Adrenal gland (tissue), 12 donors: ENCODE results near the gene A4GALT. TPM values are rescaled to one million over a fixed set of nuclear protein-coding genes. Genes with fewer than 3 reads are reported as not detected.

ENCODE experiments used
- DNase-seq, 7 donors: peaks; one replicate each; pipeline ENCODE4 v3.0.0-alpha.2; 2019 to 2020
- H3K27ac ChIP-seq, 5 donors: fragments of 200-600 bp; sonication (generic) in 4 of 5; 1 replicate in 3 of 5; 2 replicates in 2 of 5; pipeline versions ENCODE4 v1.5.1 to v1.8.0; 2016 to 2020; ENCODE audit warnings: mild to moderate bottlenecking in 1 of 5
- H3K27me3 ChIP-seq: fragments of 200-600 bp; 2 replicates; pipeline ENCODE4 v1.8.0; 2021
- H3K36me3 ChIP-seq, 2 donors: fragments of 200-600 bp; replicated peaks in 1 of 2; 1 replicate in 1 of 2; 2 replicates in 1 of 2; pipeline versions ENCODE4 v1.5.1 to v1.8.0; 2018 to 2022
- H3K4me1 ChIP-seq, 2 donors: fragments of 200-600 bp; replicated peaks in 1 of 2; 1 replicate in 1 of 2; 2 replicates in 1 of 2; pipeline versions ENCODE4 v1.5.1 to v1.8.0; 2018 to 2021
- H3K4me3 ChIP-seq, 4 donors: fragments of 200-600 bp; sonication (generic) in 3 of 4; one replicate each; pipeline ENCODE4 v1.5.1; 2016 to 2018
- H3K9me3 ChIP-seq, 3 donors: fragments of 200-600 bp; sonication (generic) in 1 of 3; replicated peaks in 1 of 3; 1 replicate in 2 of 3; 2 replicates in 1 of 3; pipeline versions ENCODE4 v1.5.1 to v1.8.0; 2016 to 2021
- POLR2A ChIP-seq, 2 donors: fragments of 450-650 bp; IDR thresholded peaks; one replicate each; pipeline ENCODE4 v1.6.1; 2017; ENCODE audit warnings: antibody characterized with exemption in 2 of 2, mild to moderate bottlenecking in 2 of 2, moderate library complexity in 1 of 2
- WGBS, 4 donors: extraction: QIAGEN DNeasy Blood & Tissue Kit in 2 of 4; methylation state at CpG; one replicate each; pipeline versions ENCODE4 v1.1.5 to v1.1.7; 2013 to 2017; 5-methylcytosine and 5-hydroxymethylcytosine counted together
- intact Hi-C, 2 donors: fragments of 100-400 bp; cut with DNase I; formaldehyde crosslinking; loops; one replicate each; pipeline versions ENCODE4 v1.14.1 to v1.15.0; 2022 to 2023
- polyA plus RNA-seq, 3 donors: library from polyadenylated mRNA; stranded (reverse); fragments of 200-250 nt in 2 of 3; fragments of 350-450 nt in 1 of 3; fragmentation: Illumina TruSeq in 1 of 3; extraction: RNeasy Lipid Tissue Mini Kit (QIAGEN cat#74804) in 1 of 3; gene quantifications; one replicate each; pipeline ENCODE4 v1.2.3, GENCODE V29; 2013 to 2014
- total RNA-seq, 9 donors: library from RNA; depleted of rRNA in 4 of 9; stranded (reverse); fragments of >200 nt in 4 of 9; fragments of 120-200 nt in 1 of 9; fragmentation: NEBNext Ultra II Directional in 1 of 9; extraction: Animal tissue kit (Norgen Biotek cat#: 25700) in 1 of 9; gene quantifications; one replicate each; pipeline versions ENCODE4 v1.1.0 to v1.2.4, GENCODE V29; 2013 to 2023
- TF ChIP-seq, protein P1 (sequence below), 6 experiments: fragments of 450-650 bp in 4 of 6; fragments of 200-600 bp in 2 of 6; sonication (generic) in 1 of 6; IDR thresholded peaks; 1 replicate in 5 of 6; 2 replicates in 1 of 6; pipeline versions ENCODE4 v1.5.1 to v1.8.0; 2016 to 2021; ENCODE audit warnings: antibody characterized with exemption in 6 of 6, mild to moderate bottlenecking in 2 of 6, moderate library complexity in 1 of 6
- donor health status: healthy with polysubstance abuse.
- donor health status: Bipolar disorder and iron deficiency.
- donor health status: DM: yes; HTN: yes; CAD: no.
- donor health status: DM: no; HTN: no; CAD: no.
- donor health status: DM: no; HTN: no; CAD: no.
- donor health status: DM: yes; HTN: yes; CAD: no.

Gene A4GALT
- total and polyA plus RNA-seq, 12 donors = 1.9 to 29.8 (median 17.4) TPM

DNA sequence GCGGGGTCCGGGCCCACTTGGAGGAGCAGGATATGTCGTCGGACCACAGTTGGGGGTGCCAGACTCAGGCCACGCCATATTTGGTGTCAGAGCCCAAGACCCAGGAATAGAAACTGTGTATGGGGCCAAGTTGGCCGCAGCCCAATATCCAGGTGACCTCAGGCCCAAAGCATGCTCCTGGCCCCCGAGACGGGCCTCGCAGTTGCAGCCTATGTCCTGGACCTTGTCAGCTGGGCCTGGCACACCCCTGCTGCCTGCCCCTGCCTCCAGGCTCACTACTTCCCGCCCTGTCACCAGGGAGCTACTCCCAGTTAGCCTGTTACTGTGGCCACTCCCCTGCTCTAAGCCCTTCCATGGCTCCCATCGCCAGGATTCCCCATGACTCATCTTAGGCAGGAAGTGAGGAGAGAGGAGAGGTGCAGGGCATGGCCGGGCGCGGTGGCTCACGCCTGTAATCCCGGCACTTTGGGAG lies 23.1 kb downstream of the A4GALT start:
- no peak overlapping the region for H3K4me3 ChIP-seq
- DNase-seq = peak in 6 of 7 donors; percentile 60 to 78 (median 71)
- H3K27me3 ChIP-seq = no peaks in the 10 kb centered on the region
- TF ChIP-seq POLR2A (IDR thresholded peaks at IDR 0.05) = no peak
- TF ChIP-seq, protein P1, sequence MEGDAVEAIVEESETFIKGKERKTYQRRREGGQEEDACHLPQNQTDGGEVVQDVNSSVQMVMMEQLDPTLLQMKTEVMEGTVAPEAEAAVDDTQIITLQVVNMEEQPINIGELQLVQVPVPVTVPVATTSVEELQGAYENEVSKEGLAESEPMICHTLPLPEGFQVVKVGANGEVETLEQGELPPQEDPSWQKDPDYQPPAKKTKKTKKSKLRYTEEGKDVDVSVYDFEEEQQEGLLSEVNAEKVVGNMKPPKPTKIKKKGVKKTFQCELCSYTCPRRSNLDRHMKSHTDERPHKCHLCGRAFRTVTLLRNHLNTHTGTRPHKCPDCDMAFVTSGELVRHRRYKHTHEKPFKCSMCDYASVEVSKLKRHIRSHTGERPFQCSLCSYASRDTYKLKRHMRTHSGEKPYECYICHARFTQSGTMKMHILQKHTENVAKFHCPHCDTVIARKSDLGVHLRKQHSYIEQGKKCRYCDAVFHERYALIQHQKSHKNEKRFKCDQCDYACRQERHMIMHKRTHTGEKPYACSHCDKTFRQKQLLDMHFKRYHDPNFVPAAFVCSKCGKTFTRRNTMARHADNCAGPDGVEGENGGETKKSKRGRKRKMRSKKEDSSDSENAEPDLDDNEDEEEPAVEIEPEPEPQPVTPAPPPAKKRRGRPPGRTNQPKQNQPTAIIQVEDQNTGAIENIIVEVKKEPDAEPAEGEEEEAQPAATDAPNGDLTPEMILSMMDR (IDR thresholded peaks at IDR 0.05) = no peak
- no peaks in the 10 kb centered on the region for H3K9me3 ChIP-seq
- peak overlapping the region in 2 of 5 donors; percentile 71 to 77 for H3K27ac ChIP-seq
- intact Hi-C loops = no loop called here
- H3K36me3 ChIP-seq = no peaks in the 10 kb centered on the region
- peaks cover 5 to 20% of the 10 kb centered on the region in 2 donors for H3K4me1 ChIP-seq
- WGBS, 4 donors = 50 to 64% (median 52%) methylated on average over 6 to 16 of the region's 16 CpGs

DNA sequence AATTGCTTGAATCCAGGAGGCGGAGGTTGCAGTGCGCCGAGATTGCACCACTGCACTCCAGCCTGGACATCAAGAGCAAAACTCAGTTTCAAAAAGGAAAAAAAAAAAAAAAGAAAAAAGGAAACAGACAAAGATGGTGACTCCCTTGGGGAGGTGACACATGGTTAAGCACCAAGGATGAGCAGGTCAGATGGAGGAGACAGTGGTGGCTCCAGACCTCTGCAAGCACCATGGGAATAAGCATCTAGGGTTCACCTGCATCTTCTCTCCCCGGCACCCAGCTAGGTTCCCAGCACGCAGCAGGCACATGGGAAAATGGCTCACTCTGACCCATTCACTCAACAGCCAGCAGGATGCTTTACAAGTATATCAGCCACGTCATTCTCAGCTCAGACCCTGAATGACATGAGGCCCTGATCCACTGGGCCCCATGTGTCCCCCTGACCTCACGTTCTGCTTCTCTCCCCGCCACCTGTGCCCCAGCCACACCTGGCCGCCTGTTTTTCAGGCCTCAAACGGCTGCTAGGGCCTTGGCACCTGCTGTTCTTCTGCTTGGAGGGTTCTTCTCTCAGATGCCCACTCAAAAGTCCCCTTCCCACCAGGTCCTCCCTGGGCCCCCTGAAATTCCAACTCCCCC lies 24.2 kb downstream of the A4GALT start:
- no peaks in the 10 kb centered on the region for H3K9me3 ChIP-seq

DNA sequence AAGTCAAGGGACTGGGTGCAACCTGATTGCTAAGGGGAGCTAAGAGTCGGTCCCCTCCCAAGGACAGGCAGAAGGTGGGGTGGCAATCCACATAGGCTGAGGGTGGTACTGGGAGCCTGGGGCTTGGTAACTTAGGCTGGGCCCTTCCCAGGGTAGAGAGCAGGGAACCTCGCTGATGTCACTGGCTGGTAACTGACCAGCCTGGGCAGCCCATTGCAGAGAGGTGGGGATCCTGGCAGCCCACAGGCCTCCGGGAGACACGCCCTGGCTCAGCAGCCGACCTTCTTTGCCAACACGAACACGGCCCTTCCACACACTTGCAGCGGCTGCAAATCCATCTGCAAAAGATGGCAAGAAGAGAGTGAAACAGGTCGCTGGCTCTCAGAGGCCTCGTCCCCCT lies 25.4 kb downstream of the A4GALT start:
- no peak for DNase-seq
- intact Hi-C loops = no loop called here
- no peaks in the 10 kb centered on the region for H3K9me3 ChIP-seq
- no peak overlapping the region for H3K4me3 ChIP-seq
- H3K27me3 ChIP-seq = no peaks in the 10 kb centered on the region
- TF ChIP-seq POLR2A (IDR thresholded peaks at IDR 0.05) = no peak
- TF ChIP-seq, protein P1 (IDR thresholded peaks at IDR 0.05) = no peak
- H3K4me1 ChIP-seq = peaks cover 5 to 20% of the 10 kb centered on the region in 2 donors
- H3K36me3 ChIP-seq = no peaks in the 10 kb centered on the region
- WGBS, 4 donors = 63 to 94% (median 84%) methylated on average over 3 to 10 of the region's 10 CpGs
- peak overlapping the region in 1 of 5 donors; percentile 16 for H3K27ac ChIP-seq

More for the DNA sequence above, 24.2 kb downstream of the A4GALT start:
- intact Hi-C loops = no loop called here
- no peak for DNase-seq
- Histone ChIP-seq H3K27ac (peak overlapping the region in 1 of 5 donors; percentile 77), H3K4me3 (no peak overlapping the region), H3K36me3 (no peaks in the 10 kb centered on the region), H3K27me3 (no peaks in the 10 kb centered on the region), H3K4me1 (peaks cover 5 to 20% of the 10 kb centered on the region in 2 donors)
- no peak for TF ChIP-seq POLR2A (IDR thresholded peaks at IDR 0.05)
- TF ChIP-seq, protein P1 (IDR thresholded peaks at IDR 0.05) = no peak
- WGBS, 4 donors = 90 to 94% (median 93%) methylated on average over 10 of the region's 10 CpGs

DNA sequence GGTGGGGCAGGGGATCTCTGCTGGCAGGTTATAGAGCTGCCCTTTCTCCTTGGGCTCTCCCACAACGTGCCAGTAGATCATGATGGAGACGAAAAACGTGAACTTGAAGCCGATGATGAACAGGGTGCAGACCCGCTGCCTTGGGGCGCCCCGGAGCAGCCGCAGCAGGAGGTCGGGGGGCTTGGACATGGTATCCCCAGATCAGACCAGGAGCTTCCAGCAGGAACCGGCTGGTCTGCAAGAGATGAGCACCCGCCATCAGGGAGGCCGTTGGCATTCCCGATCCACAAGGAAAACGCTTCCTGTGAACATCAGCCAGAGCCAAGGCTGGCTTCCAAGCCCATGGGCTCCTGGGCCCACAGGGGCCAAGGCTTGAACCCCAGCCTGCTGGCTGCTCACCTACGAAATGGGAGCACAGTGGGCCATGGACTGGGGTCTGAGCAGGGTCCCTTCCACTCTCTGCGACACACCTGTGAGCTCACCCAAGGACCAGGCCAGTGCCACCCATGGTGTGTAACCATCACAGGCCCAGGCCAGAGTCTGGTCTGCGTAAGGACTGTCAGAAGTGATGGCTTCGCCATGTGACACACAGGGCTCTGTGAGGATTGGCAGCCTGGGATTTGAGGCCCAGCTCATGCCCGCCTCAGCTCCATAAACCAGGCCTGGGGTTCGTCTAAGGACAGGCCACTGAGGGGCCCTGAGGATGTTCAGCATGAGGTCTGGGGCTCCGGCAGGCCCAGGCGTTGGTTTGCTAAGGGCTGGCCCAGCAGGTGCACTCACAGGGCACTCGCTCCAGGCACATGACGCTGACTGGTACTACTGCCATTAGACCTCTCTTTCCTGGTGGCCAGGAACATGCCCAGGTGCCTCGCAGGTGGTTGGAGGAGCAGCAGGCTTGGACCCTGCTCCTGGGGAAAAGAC lies 26.6 kb downstream of the A4GALT start:
- no peak for DNase-seq
- Histone ChIP-seq H3K36me3 (no peaks in the 10 kb centered on the region), H3K27me3 (no peaks in the 10 kb centered on the region), H3K4me1 (peaks cover 5 to 27% of the 10 kb centered on the region in 2 donors), H3K9me3 (no peaks in the 10 kb centered on the region), H3K27ac (no peak overlapping the region), H3K4me3 (no peak overlapping the region)
- 89 to 94% (median 94%) methylated on average over 9 to 25 of the region's 25 CpGs for WGBS, 4 donors
- intact Hi-C loops = no loop called here
- TF ChIP-seq POLR2A (IDR thresholded peaks at IDR 0.05) = no peak
- TF ChIP-seq, protein P1 (IDR thresholded peaks at IDR 0.05) = no peak
